ENCODE measurements around the gene ATP6V1C2.

DNA sequence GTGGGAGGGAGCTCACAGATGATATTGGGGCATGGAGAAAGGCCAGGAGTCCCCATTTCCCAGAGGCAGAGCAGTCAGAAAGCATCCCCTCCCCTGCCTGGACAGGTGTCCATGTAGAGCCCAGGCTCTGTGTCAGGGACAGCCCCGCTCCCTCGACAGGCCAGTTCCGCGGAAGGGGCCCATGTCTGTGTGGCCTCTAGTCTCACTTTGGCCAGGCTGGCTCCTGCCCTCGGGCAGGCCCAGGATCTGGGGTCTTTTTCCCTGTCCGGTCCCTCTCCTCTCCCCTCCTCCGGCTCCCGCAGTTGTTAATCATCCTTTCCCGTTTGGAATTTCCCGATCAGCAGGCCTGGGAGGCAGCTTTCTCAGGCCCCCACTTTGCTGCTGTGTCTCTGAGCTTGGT is 111.6 kb downstream of the ATP6V1C2 start:
- TF ChIP-seq POLR2A (IDR thresholded peaks at IDR 0.05; ENCODE audit: borderline replicate concordance, extremely low read depth, insufficient read depth, insufficient read length) (no peak), CTCF (IDR thresholded peaks at IDR 0.05 in 2 of 3, conservative IDR thresholded peaks at IDR 0.05 in 1 of 3; ENCODE audit: borderline replicate concordance in 1 of 3, insufficient read depth in 1 of 3, low read depth in 2 of 3, low read length in 2 of 3) (no peak), SRF (IDR thresholded peaks at IDR 0.05; ENCODE audit: low read depth) (no peak), FOSL1 (IDR thresholded peaks at IDR 0.05; ENCODE audit: low read depth) (no peak), RAD21 (IDR thresholded peaks at IDR 0.05; ENCODE audit: low read depth) (no peak), JUND (IDR thresholded peaks at IDR 0.05) (no peak), ZFX (IDR thresholded peaks at IDR 0.05) (no peak), EZH2 (IDR thresholded peaks at IDR 0.05) (no peak), REST (IDR thresholded peaks at IDR 0.05; ENCODE audit: low read depth) (no peak), EZH2phosphoT487 (IDR thresholded peaks at IDR 0.05; ENCODE audit: borderline replicate concordance) (no peak), MAX (IDR thresholded peaks at IDR 0.05) (no peak)
- TF ChIP-seq, protein P1, sequence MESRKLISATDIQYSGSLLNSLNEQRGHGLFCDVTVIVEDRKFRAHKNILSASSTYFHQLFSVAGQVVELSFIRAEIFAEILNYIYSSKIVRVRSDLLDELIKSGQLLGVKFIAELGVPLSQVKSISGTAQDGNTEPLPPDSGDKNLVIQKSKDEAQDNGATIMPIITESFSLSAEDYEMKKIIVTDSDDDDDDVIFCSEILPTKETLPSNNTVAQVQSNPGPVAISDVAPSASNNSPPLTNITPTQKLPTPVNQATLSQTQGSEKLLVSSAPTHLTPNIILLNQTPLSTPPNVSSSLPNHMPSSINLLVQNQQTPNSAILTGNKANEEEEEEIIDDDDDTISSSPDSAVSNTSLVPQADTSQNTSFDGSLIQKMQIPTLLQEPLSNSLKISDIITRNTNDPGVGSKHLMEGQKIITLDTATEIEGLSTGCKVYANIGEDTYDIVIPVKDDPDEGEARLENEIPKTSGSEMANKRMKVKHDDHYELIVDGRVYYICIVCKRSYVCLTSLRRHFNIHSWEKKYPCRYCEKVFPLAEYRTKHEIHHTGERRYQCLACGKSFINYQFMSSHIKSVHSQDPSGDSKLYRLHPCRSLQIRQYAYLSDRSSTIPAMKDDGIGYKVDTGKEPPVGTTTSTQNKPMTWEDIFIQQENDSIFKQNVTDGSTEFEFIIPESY (IDR thresholded peaks at IDR 0.05; ENCODE audit: extremely low read depth, insufficient replicate concordance, low read length): no peak

Measured in HCT116 (cell line).